Neural crest cell (in vitro differentiated cells): ENCODE results near the gene SKOR1. TPM values are rescaled to one million over a fixed set of nuclear protein-coding genes. Genes with fewer than 3 reads are reported as not detected.

Experiments
- DNase-seq: peaks from one replicate; pipeline ENCODE4 v3.0.0; 2021; ENCODE audit warnings: low read depth, mixed read lengths, low spot score
- H3K27ac Mint-ChIP-seq: one replicate; pipeline ENCODE4 v1.8.0; 2021; ENCODE audit warnings: mild to moderate bottlenecking, mixed read lengths; ENCODE audit not compliant: unreplicated experiment
- H3K27me3 Mint-ChIP-seq: 2 replicates; pipeline ENCODE4 v1.8.0; 2021; ENCODE audit warnings: low read depth, mild to moderate bottlenecking, mixed read lengths
- H3K36me3 Mint-ChIP-seq: 2 replicates; pipeline ENCODE4 v1.8.0; 2021; ENCODE audit warnings: low read depth, mild to moderate bottlenecking, mixed read lengths
- H3K4me1 Mint-ChIP-seq: 2 replicates; pipeline ENCODE4 v1.8.0; 2021; ENCODE audit warnings: mixed read lengths
- H3K4me3 Mint-ChIP-seq: one replicate; pipeline ENCODE4 v1.8.0; 2021; ENCODE audit warnings: mild to moderate bottlenecking, mixed read lengths
- H3K9me3 Mint-ChIP-seq: 2 replicates; pipeline ENCODE4 v1.8.0; 2021; ENCODE audit warnings: mixed read lengths
- total RNA-seq: library from RNA; stranded (reverse); gene quantifications from 2 replicates; pipeline ENCODE4 v1.2.1, GENCODE V29; 2021
- TF ChIP-seq, protein P1 (sequence below): fragments of 200-600 bp; sonication (generic); conservative IDR thresholded peaks from 2 replicates; pipeline ENCODE4 v1.5.0; 2021; ENCODE audit warnings: antibody characterized with exemption, mild to moderate bottlenecking

Gene SKOR1
- total RNA-seq, 1 donor from 2014 or later = 0.49 TPM

DNA sequence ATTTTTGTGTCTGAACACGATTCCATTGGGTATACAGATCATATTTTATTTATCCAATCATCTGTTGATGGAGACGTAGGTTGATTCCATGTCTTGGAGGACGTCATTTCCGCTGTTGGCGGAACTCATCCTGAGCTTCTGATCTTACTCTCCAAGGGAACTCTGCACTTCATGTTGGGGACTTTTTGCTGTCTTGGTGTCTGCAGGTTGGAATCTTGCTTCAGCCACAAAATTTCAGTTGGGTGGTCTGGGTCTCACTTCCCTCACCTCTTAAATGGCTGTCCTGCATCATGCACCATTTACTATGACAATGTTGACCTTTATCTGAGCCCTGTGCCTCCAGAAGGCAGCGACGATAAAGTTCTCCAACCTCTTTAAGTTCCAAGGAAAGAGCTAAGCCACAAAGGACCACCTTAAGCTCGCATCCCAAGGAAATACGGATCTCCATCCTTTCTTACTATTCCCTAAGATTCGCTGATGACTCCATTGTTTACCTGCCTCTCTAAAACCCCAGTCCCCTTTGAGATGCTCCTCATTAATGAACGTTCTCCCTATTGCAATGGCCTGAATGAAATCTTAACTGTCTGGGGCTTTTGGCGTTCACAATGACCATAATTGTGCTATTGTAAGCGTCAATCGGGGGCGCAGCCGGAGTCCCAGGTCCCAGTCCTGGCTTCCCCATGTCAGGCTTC lies 37.6 kb downstream of the SKOR1 start:
- no peaks in the 10 kb centered on the region for H3K9me3 Mint-ChIP-seq
- TF ChIP-seq, protein P1, sequence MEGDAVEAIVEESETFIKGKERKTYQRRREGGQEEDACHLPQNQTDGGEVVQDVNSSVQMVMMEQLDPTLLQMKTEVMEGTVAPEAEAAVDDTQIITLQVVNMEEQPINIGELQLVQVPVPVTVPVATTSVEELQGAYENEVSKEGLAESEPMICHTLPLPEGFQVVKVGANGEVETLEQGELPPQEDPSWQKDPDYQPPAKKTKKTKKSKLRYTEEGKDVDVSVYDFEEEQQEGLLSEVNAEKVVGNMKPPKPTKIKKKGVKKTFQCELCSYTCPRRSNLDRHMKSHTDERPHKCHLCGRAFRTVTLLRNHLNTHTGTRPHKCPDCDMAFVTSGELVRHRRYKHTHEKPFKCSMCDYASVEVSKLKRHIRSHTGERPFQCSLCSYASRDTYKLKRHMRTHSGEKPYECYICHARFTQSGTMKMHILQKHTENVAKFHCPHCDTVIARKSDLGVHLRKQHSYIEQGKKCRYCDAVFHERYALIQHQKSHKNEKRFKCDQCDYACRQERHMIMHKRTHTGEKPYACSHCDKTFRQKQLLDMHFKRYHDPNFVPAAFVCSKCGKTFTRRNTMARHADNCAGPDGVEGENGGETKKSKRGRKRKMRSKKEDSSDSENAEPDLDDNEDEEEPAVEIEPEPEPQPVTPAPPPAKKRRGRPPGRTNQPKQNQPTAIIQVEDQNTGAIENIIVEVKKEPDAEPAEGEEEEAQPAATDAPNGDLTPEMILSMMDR = no peak
- no peak overlapping the region for H3K27ac Mint-ChIP-seq
- no peak overlapping the region for H3K4me3 Mint-ChIP-seq
- H3K4me1 Mint-ChIP-seq = peaks cover 5% of the 10 kb centered on the region
- H3K36me3 Mint-ChIP-seq = no peaks in the 10 kb centered on the region
- no peak for DNase-seq
- H3K27me3 Mint-ChIP-seq = peaks cover 2% of the 10 kb centered on the region

- no peaks in the 10 kb centered on the region for H3K9me3 Mint-ChIP-seq
- peaks cover 2% of the 10 kb centered on the region for H3K27me3 Mint-ChIP-seq
Measured at GRCh38 chr15:67863442-67863987, 38.2 kb downstream of the SKOR1 start.

DNA sequence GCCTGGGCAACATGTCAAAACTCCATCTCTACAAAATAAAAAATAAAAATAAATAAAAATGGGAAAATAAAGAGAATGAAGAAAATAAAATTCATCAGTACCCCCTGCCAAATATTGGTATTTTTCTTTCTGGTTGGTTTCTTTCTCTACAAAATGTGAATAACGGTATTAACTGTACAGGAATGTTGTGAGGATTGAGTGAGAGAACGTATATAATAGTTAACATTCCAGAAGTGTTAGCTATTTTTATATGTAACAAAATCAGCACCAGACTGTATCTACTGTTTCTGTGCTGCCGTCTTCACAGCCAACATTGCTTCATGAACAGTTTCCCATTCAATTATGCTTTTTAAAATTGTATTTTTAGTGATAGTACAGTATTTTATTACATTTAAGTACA lies 40.0 kb downstream of the SKOR1 start:
- Mint-ChIP-seq H3K27ac (no peak overlapping the region), H3K27me3 (peaks cover 2% of the 10 kb centered on the region)

More at GRCh38 chr15:67863442-67863987, 38.2 kb downstream of the SKOR1 start:
- H3K4me1 Mint-ChIP-seq = peaks cover 5% of the 10 kb centered on the region
- H3K36me3 Mint-ChIP-seq = no peaks in the 10 kb centered on the region
- peak overlapping the region; percentile 71 for H3K4me3 Mint-ChIP-seq
- TF ChIP-seq, protein P1 = peak; percentile 96
- peak overlapping the region; percentile 27 for H3K27ac Mint-ChIP-seq
- DNase-seq = peak; percentile 76

GRCh38 chr15:67865766-67866165 lies 40.5 kb downstream of the SKOR1 start:
- H3K36me3 Mint-ChIP-seq = peaks cover 7% of the 10 kb centered on the region
- peaks cover 10% of the 10 kb centered on the region for H3K9me3 Mint-ChIP-seq
- no peak overlapping the region for H3K4me3 Mint-ChIP-seq
- H3K27me3 Mint-ChIP-seq = peaks cover 2% of the 10 kb centered on the region
- DNase-seq = no peak
- TF ChIP-seq, protein P1 = no peak
- peaks cover 5% of the 10 kb centered on the region for H3K4me1 Mint-ChIP-seq
- no peak overlapping the region for H3K27ac Mint-ChIP-seq

More for the DNA sequence above, 40.0 kb downstream of the SKOR1 start:
- H3K9me3 Mint-ChIP-seq = peaks cover 10% of the 10 kb centered on the region
- no peak for DNase-seq
- H3K36me3 Mint-ChIP-seq = peaks cover 7% of the 10 kb centered on the region
- TF ChIP-seq, protein P1 = no peak
- peaks cover 5% of the 10 kb centered on the region for H3K4me1 Mint-ChIP-seq
- no peak overlapping the region for H3K4me3 Mint-ChIP-seq

- Mint-ChIP-seq H3K4me1 (no peaks in the 10 kb centered on the region), H3K9me3 (peaks cover 15% of the 10 kb centered on the region), H3K36me3 (peaks cover 7% of the 10 kb centered on the region), H3K4me3 (no peak overlapping the region), H3K27me3 (no peaks in the 10 kb centered on the region), H3K27ac (no peak overlapping the region)
- DNase-seq = no peak
- TF ChIP-seq, protein P1 = no peak
Measured at GRCh38 chr15:67869701-67870100, 44.4 kb downstream of the SKOR1 start.
